Measurements from ENCODE around the gene EDAR.

EDAR gene

DNA sequence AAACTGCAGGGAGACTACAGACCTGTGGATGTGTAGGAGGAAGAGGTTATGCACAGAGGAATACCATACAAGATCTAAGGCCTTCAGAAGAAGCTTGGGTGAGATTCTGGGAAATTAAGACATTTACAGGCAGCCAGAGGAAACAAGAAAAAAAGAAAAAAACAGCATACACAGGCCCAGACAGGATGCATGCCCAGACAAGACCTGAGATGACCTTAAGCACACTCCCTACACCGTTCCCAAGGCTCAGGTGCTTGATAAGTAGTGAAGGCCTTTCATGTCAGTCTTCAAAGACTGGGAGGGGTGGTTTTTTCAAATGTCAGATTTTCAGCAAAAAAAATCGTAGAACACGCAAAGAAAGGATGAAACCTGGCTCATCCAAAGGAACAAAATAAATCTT lies 119.5 kb downstream of the EDAR start:
- Histone ChIP-seq H3K4me1 (ENCODE audit: control insufficient read depth, insufficient read depth, low read length) (peaks cover 3% of the 10 kb centered on the region), H3K9me3 (ENCODE audit: control insufficient read depth, low read length) (no peaks in the 10 kb centered on the region), H3K4me3 (ENCODE audit: low read length) (no peak overlapping the region), H3K36me3 (ENCODE audit: control insufficient read depth, insufficient read depth, low read length) (no peaks in the 10 kb centered on the region), H3K9ac (ENCODE audit: low read length) (no peak overlapping the region), H3K27me3 (ENCODE audit: control insufficient read depth, insufficient read depth, low read length) (no peaks in the 10 kb centered on the region)

DNA sequence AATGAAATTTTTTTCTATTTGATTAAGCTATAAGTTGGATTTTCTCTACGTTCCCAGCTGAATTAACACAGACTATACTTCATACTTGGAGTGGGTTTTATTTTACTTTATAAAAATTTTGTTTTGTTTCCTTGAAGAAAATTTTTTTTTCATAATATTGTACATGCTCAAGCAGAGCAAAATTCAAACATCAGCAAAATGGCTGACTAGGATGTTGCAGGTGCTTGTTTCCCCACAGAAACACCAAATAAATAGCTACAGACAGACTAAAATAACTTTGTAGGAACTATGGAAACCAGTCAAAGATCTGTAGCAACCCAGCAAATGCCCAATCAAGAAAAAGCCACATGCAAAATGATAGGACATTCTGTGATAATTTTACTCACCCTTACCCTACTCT lies 120.1 kb downstream of the EDAR start:
- no peak overlapping the region for H3K9ac ChIP-seq (ENCODE audit: low read length)
- H3K4me1 ChIP-seq (ENCODE audit: control insufficient read depth, insufficient read depth, low read length): peaks cover 3% of the 10 kb centered on the region
- H3K9me3 ChIP-seq (ENCODE audit: control insufficient read depth, low read length): no peaks in the 10 kb centered on the region
- no peaks in the 10 kb centered on the region for H3K36me3 ChIP-seq (ENCODE audit: control insufficient read depth, insufficient read depth, low read length)
- H3K4me3 ChIP-seq (ENCODE audit: low read length): no peak overlapping the region
- H3K27me3 ChIP-seq (ENCODE audit: control insufficient read depth, insufficient read depth, low read length): no peaks in the 10 kb centered on the region

DNA sequence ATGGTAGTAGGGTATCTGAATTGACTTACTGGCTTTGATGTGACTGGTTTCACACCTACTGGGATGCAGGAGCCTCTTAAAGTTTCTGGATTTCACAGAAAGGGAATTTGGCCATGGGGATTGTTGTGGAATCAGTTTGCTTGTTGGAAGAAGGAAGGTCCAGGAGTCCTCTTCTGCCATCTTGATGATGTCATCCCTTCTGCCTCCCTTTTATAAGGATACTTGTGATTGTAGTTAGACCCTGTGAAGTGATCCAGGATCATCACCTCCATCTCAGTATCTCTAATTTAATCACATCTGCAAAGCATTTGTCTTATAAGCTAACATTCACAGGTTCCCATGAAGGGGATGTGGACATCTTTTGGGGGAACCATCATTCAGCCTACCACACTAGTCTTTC lies 123.0 kb downstream of the EDAR start:
- H3K9me3 ChIP-seq (ENCODE audit: control insufficient read depth, low read length): no peaks in the 10 kb centered on the region

GRCh38 chr2:108858894-108859293 lies 130.1 kb downstream of the EDAR start:
- H3K9ac ChIP-seq (ENCODE audit: low read length): no peak overlapping the region
- no peaks in the 10 kb centered on the region for H3K9me3 ChIP-seq (ENCODE audit: control insufficient read depth, low read length)
- H3K4me1 ChIP-seq (ENCODE audit: control insufficient read depth, insufficient read depth, low read length): no peaks in the 10 kb centered on the region
- no peaks in the 10 kb centered on the region for H3K27me3 ChIP-seq (ENCODE audit: control insufficient read depth, insufficient read depth, low read length)
- H3K36me3 ChIP-seq (ENCODE audit: control insufficient read depth, insufficient read depth, low read length): no peaks in the 10 kb centered on the region
- H3K4me3 ChIP-seq (ENCODE audit: low read length): no peak overlapping the region

More for the DNA sequence above, 123.0 kb downstream of the EDAR start:
- Histone ChIP-seq H3K9ac (ENCODE audit: low read length) (no peak overlapping the region), H3K4me3 (ENCODE audit: low read length) (no peak overlapping the region), H3K36me3 (ENCODE audit: control insufficient read depth, insufficient read depth, low read length) (no peaks in the 10 kb centered on the region), H3K27me3 (ENCODE audit: control insufficient read depth, insufficient read depth, low read length) (no peaks in the 10 kb centered on the region), H3K4me1 (ENCODE audit: control insufficient read depth, insufficient read depth, low read length) (peaks cover 3% of the 10 kb centered on the region)

GRCh38 chr2:108855194-108855593 lies 133.8 kb downstream of the EDAR start:
- no peaks in the 10 kb centered on the region for H3K27me3 ChIP-seq (ENCODE audit: control insufficient read depth, insufficient read depth, low read length)
- H3K36me3 ChIP-seq (ENCODE audit: control insufficient read depth, insufficient read depth, low read length): no peaks in the 10 kb centered on the region
- H3K9ac ChIP-seq (ENCODE audit: low read length): no peak overlapping the region
- no peaks in the 10 kb centered on the region for H3K4me1 ChIP-seq (ENCODE audit: control insufficient read depth, insufficient read depth, low read length)
- no peak overlapping the region for H3K4me3 ChIP-seq (ENCODE audit: low read length)
- H3K9me3 ChIP-seq (ENCODE audit: control insufficient read depth, low read length): no peaks in the 10 kb centered on the region

GRCh38 chr2:108854484-108854883 lies 134.5 kb downstream of the EDAR start:
- H3K9ac ChIP-seq (ENCODE audit: low read length): no peak overlapping the region
- H3K36me3 ChIP-seq (ENCODE audit: control insufficient read depth, insufficient read depth, low read length): no peaks in the 10 kb centered on the region
- no peaks in the 10 kb centered on the region for H3K27me3 ChIP-seq (ENCODE audit: control insufficient read depth, insufficient read depth, low read length)
- H3K4me1 ChIP-seq (ENCODE audit: control insufficient read depth, insufficient read depth, low read length): no peaks in the 10 kb centered on the region
- no peak overlapping the region for H3K4me3 ChIP-seq (ENCODE audit: low read length)
- H3K9me3 ChIP-seq (ENCODE audit: control insufficient read depth, low read length): no peaks in the 10 kb centered on the region

DNA sequence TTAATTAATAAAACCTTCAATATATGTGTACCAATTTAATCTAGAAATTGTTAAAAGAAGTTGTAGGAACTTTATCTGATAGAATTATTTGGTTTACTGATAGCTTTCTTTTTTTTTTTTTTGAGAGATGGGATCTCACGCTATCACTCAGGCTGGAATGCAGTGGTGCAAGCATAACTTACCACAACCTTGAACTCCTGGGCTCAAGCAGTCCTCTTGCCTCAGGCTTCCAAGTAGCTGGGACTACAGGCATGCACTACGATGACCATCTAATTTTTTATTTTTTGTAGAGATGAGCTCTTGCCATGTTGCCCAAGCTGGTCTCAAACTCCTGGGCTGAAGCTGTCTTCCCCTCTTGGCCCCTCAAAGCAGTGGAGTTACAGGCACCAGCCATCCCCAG lies 135.6 kb downstream of the EDAR start:
- Histone ChIP-seq H3K9ac (ENCODE audit: low read length) (no peak overlapping the region), H3K27me3 (ENCODE audit: control insufficient read depth, insufficient read depth, low read length) (no peaks in the 10 kb centered on the region), H3K36me3 (ENCODE audit: control insufficient read depth, insufficient read depth, low read length) (no peaks in the 10 kb centered on the region), H3K9me3 (ENCODE audit: control insufficient read depth, low read length) (no peaks in the 10 kb centered on the region), H3K4me3 (ENCODE audit: low read length) (no peak overlapping the region), H3K4me1 (ENCODE audit: control insufficient read depth, insufficient read depth, low read length) (no peaks in the 10 kb centered on the region)

DNA sequence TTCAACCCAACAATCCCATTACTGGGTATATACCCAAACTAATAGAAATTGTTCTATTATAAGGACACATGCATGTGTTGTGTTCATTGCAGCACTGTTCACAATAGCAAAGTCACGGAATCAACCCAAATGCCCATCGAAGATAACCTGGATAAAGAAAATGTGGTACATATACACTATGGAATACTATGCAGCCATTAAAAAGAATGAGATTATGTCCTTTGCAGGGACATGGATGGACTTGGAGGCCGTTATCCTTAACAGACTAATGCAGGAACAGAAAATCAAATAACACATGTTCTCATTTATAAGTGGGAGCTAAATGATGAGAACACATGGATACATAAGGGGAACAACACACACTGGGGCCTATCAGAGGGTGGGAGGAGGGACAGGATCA lies 136.6 kb downstream of the EDAR start:
- Histone ChIP-seq H3K9me3 (ENCODE audit: control insufficient read depth, low read length) (no peaks in the 10 kb centered on the region), H3K27me3 (ENCODE audit: control insufficient read depth, insufficient read depth, low read length) (no peaks in the 10 kb centered on the region), H3K4me3 (ENCODE audit: low read length) (no peak overlapping the region), H3K4me1 (ENCODE audit: control insufficient read depth, insufficient read depth, low read length) (no peaks in the 10 kb centered on the region), H3K9ac (ENCODE audit: low read length) (no peak overlapping the region), H3K36me3 (ENCODE audit: control insufficient read depth, insufficient read depth, low read length) (no peaks in the 10 kb centered on the region)

DNA sequence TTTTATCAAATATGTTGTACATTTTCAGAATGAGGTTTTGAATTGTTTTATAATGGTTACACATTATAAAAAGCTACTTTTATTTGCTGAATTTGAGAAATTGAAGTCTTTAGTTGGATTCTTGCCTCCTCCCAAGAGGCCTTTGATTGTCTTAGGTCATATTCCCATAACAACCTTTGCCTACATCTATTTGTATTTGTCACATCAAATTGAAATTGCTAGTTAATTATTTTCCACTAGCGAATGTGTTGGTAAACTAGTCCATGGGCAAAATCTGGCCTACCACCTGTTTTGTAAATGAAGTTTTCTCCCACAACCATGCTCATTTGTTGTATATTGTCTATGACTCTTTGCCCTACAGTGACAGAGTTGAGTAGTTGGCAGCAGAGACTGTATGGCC lies 142.0 kb downstream of the EDAR start:
- Histone ChIP-seq H3K9me3 (ENCODE audit: control insufficient read depth, low read length) (no peaks in the 10 kb centered on the region), H3K36me3 (ENCODE audit: control insufficient read depth, insufficient read depth, low read length) (no peaks in the 10 kb centered on the region), H3K4me1 (ENCODE audit: control insufficient read depth, insufficient read depth, low read length) (no peaks in the 10 kb centered on the region), H3K9ac (ENCODE audit: low read length) (no peak overlapping the region), H3K4me3 (ENCODE audit: low read length) (no peak overlapping the region), H3K27me3 (ENCODE audit: control insufficient read depth, insufficient read depth, low read length) (no peaks in the 10 kb centered on the region)

DNA sequence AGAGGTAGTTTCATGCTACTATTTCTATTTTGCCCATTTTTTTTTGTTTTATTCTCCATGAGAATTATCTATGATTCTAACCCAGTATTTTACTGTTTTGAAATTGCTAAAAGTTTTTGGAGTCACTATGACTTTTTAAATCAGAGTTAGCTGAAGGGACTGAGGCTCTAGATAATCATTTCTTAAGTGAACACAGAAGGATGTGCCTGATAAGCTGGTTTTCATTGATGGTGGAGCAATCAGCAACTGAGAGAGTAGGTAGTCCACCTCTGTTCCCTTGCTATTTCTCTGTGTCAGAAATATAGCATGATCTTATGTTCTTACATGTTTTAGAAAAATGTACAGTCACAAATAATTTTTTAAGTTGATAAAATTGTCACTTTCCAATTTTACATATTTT lies 143.1 kb downstream of the EDAR start:
- Histone ChIP-seq H3K36me3 (ENCODE audit: control insufficient read depth, insufficient read depth, low read length) (no peaks in the 10 kb centered on the region), H3K4me3 (ENCODE audit: low read length) (no peak overlapping the region), H3K9me3 (ENCODE audit: control insufficient read depth, low read length) (no peaks in the 10 kb centered on the region), H3K9ac (ENCODE audit: low read length) (no peak overlapping the region), H3K4me1 (ENCODE audit: control insufficient read depth, insufficient read depth, low read length) (no peaks in the 10 kb centered on the region), H3K27me3 (ENCODE audit: control insufficient read depth, insufficient read depth, low read length) (no peaks in the 10 kb centered on the region)

All from mucosa of stomach (tissue), 1 donor.